ENCODE measurements around the gene TSPAN16. TPM values are rescaled to one million over a fixed set of nuclear protein-coding genes. Genes with fewer than 3 reads are reported as not detected.

TSPAN16 gene
- total RNA-seq, 1 donor from 2014 or later: not detected

- intact Hi-C loops (cut with micrococcal nuclease): no loop called here
Measured at GRCh38 chr19:11267316-11268085, 28.5 kb upstream of the TSPAN16 start.

GRCh38 chr19:11268783-11269267 is 27.1 kb upstream of the TSPAN16 start:
- intact Hi-C loops (cut with micrococcal nuclease): no loop called here

DNA sequence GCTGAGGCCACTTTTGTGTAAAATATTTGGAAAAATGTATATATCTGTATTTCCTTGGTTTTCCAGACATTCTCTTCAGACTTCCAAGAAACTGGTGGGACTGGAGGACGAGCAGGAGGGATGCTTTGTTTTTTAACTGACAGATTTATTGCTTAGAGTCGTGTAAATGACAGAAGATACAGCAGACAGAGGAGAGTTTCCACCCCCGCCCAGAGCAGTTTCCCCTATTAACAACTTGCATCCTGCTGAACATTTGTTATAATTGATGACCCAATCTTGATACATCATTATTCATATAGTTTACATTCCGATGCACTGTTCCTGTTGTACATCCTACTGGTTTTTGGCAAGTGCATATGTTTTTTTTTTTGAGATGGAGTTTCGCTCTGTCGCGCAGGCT is 26.6 kb upstream of the TSPAN16 start:
- intact Hi-C loops (cut with micrococcal nuclease): no loop called here

DNA sequence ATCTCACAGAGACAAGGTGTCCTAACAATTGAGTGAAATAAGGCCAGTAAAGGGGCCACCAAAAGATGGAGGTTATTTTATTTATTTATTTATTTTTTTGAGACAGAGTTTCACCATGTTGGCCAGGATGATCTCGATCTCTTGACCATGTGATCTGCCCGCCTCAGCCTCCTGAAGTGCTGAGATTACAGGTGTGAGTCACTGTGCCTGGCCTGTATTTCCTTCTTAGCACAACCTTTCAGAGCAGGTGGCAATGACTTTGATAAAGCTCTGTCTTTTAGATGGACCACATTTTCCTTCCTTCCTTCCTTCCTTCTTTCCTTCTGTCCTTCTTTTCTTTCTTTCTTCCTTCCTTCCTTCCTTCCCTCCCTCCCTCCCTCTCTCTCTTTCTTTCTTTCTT is 22.7 kb upstream of the TSPAN16 start:
- intact Hi-C loops (cut with micrococcal nuclease): no loop called here

GRCh38 chr19:11273989-11274388 is 22.0 kb upstream of the TSPAN16 start:
- intact Hi-C loops (cut with micrococcal nuclease): no loop called here

DNA sequence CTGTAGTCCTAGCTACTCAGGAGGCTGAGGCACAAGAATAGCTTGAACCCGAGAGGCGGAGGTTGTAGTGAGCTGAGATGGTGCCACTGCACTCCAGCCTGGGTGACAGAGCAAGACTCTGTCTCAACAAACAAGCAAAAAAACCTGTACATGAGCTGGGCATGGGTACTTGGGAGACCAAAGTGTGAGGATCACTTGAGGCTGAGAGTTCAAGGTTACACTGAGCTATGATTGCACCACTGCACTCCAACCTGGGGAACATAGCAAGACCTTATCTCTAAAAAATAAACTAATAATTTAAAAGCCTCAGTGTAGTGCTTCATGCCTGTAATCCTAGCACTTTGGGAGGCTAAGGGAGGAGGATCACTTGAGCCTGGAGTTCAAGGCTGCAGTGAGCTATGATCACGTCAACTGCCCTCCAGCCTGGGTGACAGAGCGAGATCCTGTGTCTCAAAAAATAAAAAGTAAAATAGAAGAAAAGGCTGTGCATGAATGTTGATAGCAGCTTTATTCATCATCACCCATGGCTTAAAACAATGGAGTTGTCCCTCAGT is 21.4 kb upstream of the TSPAN16 start:
- intact Hi-C loops (cut with micrococcal nuclease): no loop called here

- intact Hi-C loops (cut with micrococcal nuclease): no loop called here
Measured at GRCh38 chr19:11278670-11279069, 17.3 kb upstream of the TSPAN16 start.

- intact Hi-C loops (cut with micrococcal nuclease): loop anchor here (2.0 kb wide), 1 partner anchor 101 kb away; no protein-coding TSS in a partner anchor
Measured at GRCh38 chr19:11279505-11280236, 16.3 kb upstream of the TSPAN16 start.

DNA sequence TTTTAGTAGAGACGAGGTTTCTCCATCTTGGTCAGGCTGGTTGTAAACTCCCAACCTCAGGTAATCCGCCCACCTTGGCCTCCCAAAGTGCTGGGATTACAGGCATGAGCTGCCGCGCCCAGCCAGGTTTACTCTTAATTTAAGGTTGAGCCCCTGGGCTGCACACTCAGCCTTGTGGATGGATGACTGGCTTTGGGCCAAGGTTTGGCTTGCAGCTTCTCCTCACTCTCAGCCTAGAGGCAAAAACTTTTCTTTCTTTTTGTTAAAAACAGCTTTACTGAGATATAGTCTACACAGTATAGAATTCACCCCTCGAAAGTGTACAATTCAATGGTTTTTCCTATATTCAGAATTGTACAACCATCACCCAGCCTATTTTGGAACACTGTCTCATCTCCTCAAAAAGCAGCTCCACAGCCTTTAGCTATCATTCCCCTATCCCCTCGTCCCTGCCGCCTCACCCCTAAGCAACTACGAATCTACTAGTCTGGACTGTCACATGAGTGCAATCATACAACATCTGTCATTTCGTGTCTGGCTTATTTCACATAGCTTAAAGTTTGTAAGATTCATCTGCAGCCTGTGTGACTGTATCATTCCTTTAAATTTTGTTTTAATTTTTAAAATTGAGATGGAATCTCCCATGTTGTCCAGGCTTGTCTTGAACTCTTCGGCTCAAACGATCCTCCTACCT is 14.5 kb upstream of the TSPAN16 start:
- intact Hi-C loops (cut with micrococcal nuclease): loop anchor here (2.0 kb wide), 1 partner anchor 99 kb away; no protein-coding TSS in a partner anchor

- intact Hi-C loops (cut with micrococcal nuclease): no loop called here
Measured at GRCh38 chr19:11284515-11284914, 11.4 kb upstream of the TSPAN16 start.

- intact Hi-C loops (cut with micrococcal nuclease): no loop called here
Measured at GRCh38 chr19:11286312-11286974, 9.5 kb upstream of the TSPAN16 start.

DNA sequence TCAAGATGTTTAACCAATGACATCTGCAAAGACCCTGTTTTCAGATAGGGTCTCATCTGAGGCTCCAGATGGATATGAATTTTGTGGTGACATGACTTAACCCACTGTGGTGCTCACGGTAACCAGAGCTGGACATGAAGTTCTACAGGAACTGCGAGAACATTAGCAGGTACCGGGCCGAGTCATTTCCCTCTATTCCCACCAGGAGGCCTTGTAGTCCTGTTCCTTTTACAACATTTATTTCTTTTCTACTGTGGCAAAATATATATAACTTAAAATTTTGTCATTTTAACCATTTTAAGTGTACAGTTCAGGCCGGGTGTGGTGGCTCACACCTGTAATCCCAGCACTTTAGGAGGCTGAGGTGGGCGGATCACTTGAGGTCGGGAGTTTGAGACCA is 7.6 kb upstream of the TSPAN16 start:
- intact Hi-C loops (cut with micrococcal nuclease): no loop called here

- intact Hi-C loops (cut with micrococcal nuclease): loop anchor here (5.0 kb wide), 1 partner anchor 147 kb away; the partner anchor contains the start of genes ODAD3 and PRKCSH
Measured at GRCh38 chr19:11290256-11290655, 5.7 kb upstream of the TSPAN16 start.

DNA sequence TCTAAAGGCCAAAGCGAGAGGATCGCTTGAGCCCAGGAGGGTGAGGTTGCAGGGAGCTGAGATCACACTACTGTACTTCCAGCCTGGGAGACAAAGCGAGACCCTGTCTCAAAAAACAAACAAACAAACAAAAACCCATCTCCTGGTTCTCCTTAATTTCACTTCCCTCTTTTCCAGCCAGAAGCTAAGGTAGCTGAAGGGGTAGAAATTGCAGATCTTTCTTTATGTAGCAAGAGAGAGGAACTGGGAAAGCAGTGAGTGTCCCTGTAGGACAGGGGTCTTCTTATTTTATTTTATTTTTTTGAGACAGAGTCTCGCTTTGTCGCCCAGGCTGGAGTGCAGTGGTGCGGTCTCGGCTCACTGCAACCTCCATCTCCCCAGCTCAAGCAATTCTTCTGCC is 4.5 kb upstream of the TSPAN16 start:
- intact Hi-C loops (cut with micrococcal nuclease): loop anchor here (5.0 kb wide), 1 partner anchor 146 kb away; the partner anchor contains the start of genes ODAD3 and PRKCSH

- intact Hi-C loops (cut with micrococcal nuclease): loop anchor here (5.0 kb wide), 1 partner anchor 145 kb away; the partner anchor contains the start of genes ODAD3 and PRKCSH
Measured at GRCh38 chr19:11291991-11292390, 4.0 kb upstream of the TSPAN16 start.

DNA sequence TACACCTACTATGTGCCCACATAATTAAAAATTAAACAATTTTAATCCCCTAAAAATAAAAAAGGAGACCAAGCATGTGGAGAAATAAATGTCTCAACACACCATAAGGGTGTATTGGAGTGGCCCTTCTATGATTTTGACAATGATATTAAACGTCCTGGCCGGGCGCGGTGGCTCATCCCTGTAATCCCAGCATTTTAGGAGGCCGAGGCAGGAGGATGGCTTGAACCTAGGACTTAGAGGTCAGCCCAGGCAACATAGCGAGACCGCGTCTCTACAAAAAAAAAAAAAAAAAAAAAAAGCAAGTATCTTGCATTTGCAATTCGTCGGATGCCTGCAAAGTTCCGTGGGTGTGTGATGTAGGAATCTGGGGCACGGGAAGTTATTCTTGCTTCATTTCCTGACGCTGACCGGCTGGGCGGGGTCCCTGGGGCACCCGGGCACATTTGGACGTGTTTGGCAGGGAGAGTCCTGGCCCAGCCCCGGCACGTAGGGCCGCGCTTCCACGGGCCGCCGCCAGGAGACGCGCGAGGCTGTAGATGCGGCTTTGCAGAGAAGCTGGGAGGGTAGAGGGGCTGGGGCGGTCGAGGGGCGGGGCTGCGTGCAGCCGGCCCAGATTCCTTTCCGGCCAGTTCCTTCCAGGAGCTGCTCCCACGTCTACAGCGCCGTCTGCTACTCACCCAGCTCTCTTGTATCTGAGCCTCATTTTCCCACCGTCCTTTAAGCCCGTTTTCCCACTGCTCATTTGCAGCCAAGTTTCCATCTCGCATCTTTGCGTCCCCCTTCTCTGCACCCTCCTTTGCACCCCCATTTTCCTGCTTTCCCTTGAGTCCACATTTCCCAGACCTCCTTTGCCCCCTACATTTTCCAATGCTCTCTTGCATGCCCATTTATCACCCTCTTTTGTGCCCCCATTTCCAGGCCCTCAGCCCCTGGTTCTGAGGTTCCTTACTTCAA is 2.2 kb upstream of the TSPAN16 start:
- intact Hi-C loops (cut with micrococcal nuclease): loop anchor here (1.0 to 5.0 kb wide), 4 partner anchors 88 to 294 kb away; partner anchors contain the start of genes ODAD3 and PRKCSH

DNA sequence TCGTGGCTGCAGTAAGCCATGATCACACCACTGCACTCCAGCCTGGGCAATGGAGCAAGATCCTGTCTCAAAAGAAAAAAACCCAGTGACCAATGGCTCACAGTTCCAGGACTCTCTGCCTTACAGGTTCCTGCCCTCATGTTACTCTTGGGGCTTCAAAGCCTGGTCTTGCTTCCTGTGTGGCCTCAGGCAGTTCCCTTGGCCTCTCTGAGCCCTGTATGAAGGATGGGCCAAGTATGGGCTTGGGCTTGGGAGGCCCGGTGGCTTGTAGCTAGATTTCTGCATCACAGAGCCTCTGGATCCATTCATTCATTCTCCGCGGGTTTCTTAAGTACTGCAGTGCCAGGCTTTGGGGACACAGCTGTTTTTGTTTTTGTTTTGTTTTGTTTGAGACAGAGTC is 780 bp upstream of the TSPAN16 start:
- intact Hi-C loops (cut with micrococcal nuclease): no loop called here

DNA sequence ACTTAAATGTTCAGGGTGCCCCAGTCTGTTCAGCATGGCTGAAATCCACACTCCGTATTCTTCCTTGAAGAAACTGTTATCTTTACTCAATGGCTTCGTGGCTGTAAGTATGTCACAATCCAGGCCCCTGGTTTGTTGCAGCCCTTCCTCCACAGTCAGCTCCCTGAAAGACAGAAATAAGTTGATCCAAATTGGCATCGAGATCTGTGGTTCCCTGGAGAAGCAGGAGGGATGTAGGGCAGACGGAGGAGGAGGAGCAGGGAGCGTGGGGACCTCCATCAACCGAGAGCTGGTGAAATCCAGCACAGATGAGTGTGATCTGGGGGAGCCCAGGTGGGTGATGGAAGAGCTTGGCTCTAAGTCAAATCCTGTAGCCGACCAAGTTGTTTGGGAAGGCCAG is 304 bp downstream of the TSPAN16 start:
- intact Hi-C loops (cut with micrococcal nuclease): no loop called here

Data from T-helper 1 cell treated with Interleukin-12 subunit alpha and Interleukin-12 subunit beta and Interleukin-4 antibody, amounts not matched to agents 30 ng/mL and 1 ng/mL, for 36 hours (primary cell).